Neural cell (in vitro differentiated cells): Measurements from ENCODE around the gene RNF113B. TPM values are rescaled to one million over a fixed set of nuclear protein-coding genes. Genes with fewer than 3 reads are reported as not detected.

Experiments used
- H2AFZ ChIP-seq: fragments of 200-600, 300-800 bp; sonication (generic), shearing (Covaris generic); 2 replicates; pipeline ENCODE4 v1.6.0; 2014; ENCODE audit warnings: low read depth, mild to moderate bottlenecking, antibody characterized with exemption, low read length, moderate library complexity
- H3F3A ChIP-seq: fragments of 200-600 bp; shearing (Covaris generic); 2 replicates; pipeline ENCODE4 v1.6.1; 2016; ENCODE audit warnings: mild to moderate bottlenecking, moderate library complexity, mixed read lengths, antibody characterized with exemption, low read length; ENCODE audit not compliant: insufficient read depth, poor library complexity, severe bottlenecking
- H3K27ac ChIP-seq: fragments of 200-600, 300-800 bp; sonication (generic), shearing (Covaris generic); 2 replicates; pipeline ENCODE4 v1.5.1; 2014; ENCODE audit warnings: mild to moderate bottlenecking, low read length, moderate library complexity
- H3K27me3 ChIP-seq: fragments of 300-800, 200-600 bp; sonication (generic), shearing (Covaris generic); 2 replicates; pipeline ENCODE4 v1.6.0; 2014; ENCODE audit warnings: mild to moderate bottlenecking, low read depth, low read length, moderate library complexity; ENCODE audit not compliant: insufficient read depth
- H3K36me3 ChIP-seq: fragments of 300-800, 200-600 bp; sonication (generic), shearing (Covaris generic); 2 replicates; pipeline ENCODE4 v1.5.1; 2014; ENCODE audit warnings: mild to moderate bottlenecking, antibody characterized with exemption, low read length, moderate library complexity; ENCODE audit not compliant: insufficient read depth
- H3K4me2 ChIP-seq: fragments of 300-800, 200-600 bp; sonication (generic), shearing (Covaris generic); 2 replicates; pipeline ENCODE4 v1.6.0; 2014; ENCODE audit warnings: mild to moderate bottlenecking, low read length
- H3K4me3 ChIP-seq: fragments of 300-800, 200-600 bp; sonication (generic), shearing (Covaris generic); 2 replicates; pipeline ENCODE4 v1.5.1; 2014; ENCODE audit warnings: mild to moderate bottlenecking, low read length, moderate library complexity
- H3K79me2 ChIP-seq: fragments of 200-600 bp; shearing (Covaris generic); replicated peaks from 2 replicates; pipeline ENCODE4 v1.6.0; 2014; ENCODE audit warnings: mild to moderate bottlenecking, low read length, moderate library complexity; ENCODE audit not compliant: insufficient read depth
- H3K9ac ChIP-seq: fragments of 300-800, 200-600 bp; sonication (generic), shearing (Covaris generic); 2 replicates; pipeline ENCODE4 v1.6.1; 2016; ENCODE audit warnings: mild to moderate bottlenecking, low read length, mixed read lengths
- H3K9me2 ChIP-seq: fragments of 200-600 bp; shearing (Covaris generic); 2 replicates; pipeline ENCODE4 v1.6.1; 2016; ENCODE audit warnings: mild to moderate bottlenecking, low read length, mixed read lengths; ENCODE audit not compliant: insufficient read depth
- H3K9me3 ChIP-seq: fragments of 200-600, 300-800 bp; sonication (generic), shearing (Covaris generic); 2 replicates; pipeline ENCODE4 v1.6.1; 2016; ENCODE audit warnings: mild to moderate bottlenecking, mixed run types, low read length, moderate library complexity, mixed read lengths
- H4K20me1 ChIP-seq: fragments of 200-600 bp; shearing (Covaris generic); 2 replicates; pipeline ENCODE4 v1.6.1; 2016; ENCODE audit warnings: mild to moderate bottlenecking, mixed run types; ENCODE audit not compliant: insufficient read depth
- EP300 ChIP-seq: fragments of 450-650 bp; conservative IDR thresholded peaks from 2 replicates; pipeline ENCODE4 v1.6.1; 2014; ENCODE audit warnings: antibody characterized with exemption, mild to moderate bottlenecking, moderate library complexity; ENCODE audit not compliant: poor library complexity, severe bottlenecking
- EZH2 ChIP-seq: fragments of 200-600, 300-800 bp; shearing (Covaris generic), sonication (generic); IDR thresholded peaks from 2 replicates; pipeline ENCODE4 v1.6.1; 2014; ENCODE audit warnings: antibody characterized with exemption, low read length, borderline replicate concordance, mild to moderate bottlenecking; ENCODE audit not compliant: insufficient read depth, poor library complexity, severe bottlenecking
- MXI1 ChIP-seq: fragments of 450-650 bp; conservative IDR thresholded peaks from 2 replicates; pipeline ENCODE4 v1.6.1; 2014; ENCODE audit warnings: antibody characterized with exemption, mild to moderate bottlenecking; ENCODE audit not compliant: poor library complexity, severe bottlenecking
- POLR2AphosphoS5 ChIP-seq: IDR thresholded peaks from 2 replicates; pipeline ENCODE4 v1.6.1; 2012
- RAD21 ChIP-seq: fragments of 450-650 bp; conservative IDR thresholded peaks from 2 replicates; pipeline ENCODE4 v1.6.1; 2014; ENCODE audit warnings: antibody characterized with exemption, mild to moderate bottlenecking, moderate library complexity
- SMC3 ChIP-seq: fragments of 450-650 bp; conservative IDR thresholded peaks from 2 replicates; pipeline ENCODE4 v1.6.1; 2014; ENCODE audit warnings: antibody characterized with exemption, mild to moderate bottlenecking, moderate library complexity; ENCODE audit not compliant: poor library complexity
- TAF1 ChIP-seq: IDR thresholded peaks from 2 replicates; pipeline ENCODE4 v1.6.1; 2012; ENCODE audit warnings: low read depth
- polyA plus RNA-seq: library from polyadenylated mRNA; depleted of rRNA; stranded (reverse); fragments of >200 nt; gene quantifications from 2 replicates; pipeline ENCODE4 v1.2.3, GENCODE V29; 2014
- TF ChIP-seq, protein P1 (sequence below): fragments of 450-650 bp; IDR thresholded peaks from 2 replicates; pipeline ENCODE4 v1.5.1; 2014; ENCODE audit warnings: antibody characterized with exemption, mild to moderate bottlenecking, moderate library complexity; ENCODE audit not compliant: poor library complexity, severe bottlenecking
- TF ChIP-seq, protein P2 (sequence below): IDR thresholded peaks from 2 replicates; pipeline ENCODE4 v1.6.1; 2012; ENCODE audit warnings: borderline replicate concordance

The RNF113B gene
- polyA plus RNA-seq, 1 donor from 2014 or later = not detected

DNA sequence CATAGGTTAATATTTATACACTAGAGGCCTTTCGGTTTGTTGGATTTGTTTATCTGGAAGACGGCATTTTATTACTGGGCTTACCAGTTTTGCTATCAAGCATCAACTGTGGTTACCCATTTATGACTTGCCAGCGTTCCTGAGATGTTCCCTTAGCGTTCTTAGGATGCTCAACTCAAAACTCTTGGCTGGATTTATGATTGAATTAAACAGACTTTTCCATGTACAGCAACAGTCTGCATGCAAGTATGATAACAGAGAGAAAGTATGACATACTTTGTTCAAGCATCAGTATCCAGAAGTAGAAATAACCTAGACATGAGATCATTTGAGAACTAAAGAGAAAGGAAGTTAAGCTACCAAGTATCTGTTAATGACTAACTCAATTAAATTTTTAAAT is 29.9 kb upstream of the RNF113B start:
- Histone ChIP-seq H3K27me3 (no peaks in the 10 kb centered on the region), H3K79me2 (peaks cover 49% of the 10 kb centered on the region), H3K27ac (no peak overlapping the region), H3K9ac (no peak overlapping the region), H3K9me2 (no peaks in the 10 kb centered on the region), H4K20me1 (no peaks in the 10 kb centered on the region), H3K9me3 (peaks cover 3% of the 10 kb centered on the region), H3K4me2 (no peak overlapping the region), H3F3A (no peaks in the 10 kb centered on the region), H3K36me3 (no peaks in the 10 kb centered on the region), H2AFZ (no peak overlapping the region), H3K4me3 (no peak overlapping the region)
- TF ChIP-seq, protein P1, sequence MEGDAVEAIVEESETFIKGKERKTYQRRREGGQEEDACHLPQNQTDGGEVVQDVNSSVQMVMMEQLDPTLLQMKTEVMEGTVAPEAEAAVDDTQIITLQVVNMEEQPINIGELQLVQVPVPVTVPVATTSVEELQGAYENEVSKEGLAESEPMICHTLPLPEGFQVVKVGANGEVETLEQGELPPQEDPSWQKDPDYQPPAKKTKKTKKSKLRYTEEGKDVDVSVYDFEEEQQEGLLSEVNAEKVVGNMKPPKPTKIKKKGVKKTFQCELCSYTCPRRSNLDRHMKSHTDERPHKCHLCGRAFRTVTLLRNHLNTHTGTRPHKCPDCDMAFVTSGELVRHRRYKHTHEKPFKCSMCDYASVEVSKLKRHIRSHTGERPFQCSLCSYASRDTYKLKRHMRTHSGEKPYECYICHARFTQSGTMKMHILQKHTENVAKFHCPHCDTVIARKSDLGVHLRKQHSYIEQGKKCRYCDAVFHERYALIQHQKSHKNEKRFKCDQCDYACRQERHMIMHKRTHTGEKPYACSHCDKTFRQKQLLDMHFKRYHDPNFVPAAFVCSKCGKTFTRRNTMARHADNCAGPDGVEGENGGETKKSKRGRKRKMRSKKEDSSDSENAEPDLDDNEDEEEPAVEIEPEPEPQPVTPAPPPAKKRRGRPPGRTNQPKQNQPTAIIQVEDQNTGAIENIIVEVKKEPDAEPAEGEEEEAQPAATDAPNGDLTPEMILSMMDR = no peak
- TF ChIP-seq POLR2AphosphoS5 (no peak), EZH2 (no peak), TAF1 (no peak), EP300 (no peak), SMC3 (no peak), MXI1 (no peak), RAD21 (no peak)
- TF ChIP-seq, protein P2, sequence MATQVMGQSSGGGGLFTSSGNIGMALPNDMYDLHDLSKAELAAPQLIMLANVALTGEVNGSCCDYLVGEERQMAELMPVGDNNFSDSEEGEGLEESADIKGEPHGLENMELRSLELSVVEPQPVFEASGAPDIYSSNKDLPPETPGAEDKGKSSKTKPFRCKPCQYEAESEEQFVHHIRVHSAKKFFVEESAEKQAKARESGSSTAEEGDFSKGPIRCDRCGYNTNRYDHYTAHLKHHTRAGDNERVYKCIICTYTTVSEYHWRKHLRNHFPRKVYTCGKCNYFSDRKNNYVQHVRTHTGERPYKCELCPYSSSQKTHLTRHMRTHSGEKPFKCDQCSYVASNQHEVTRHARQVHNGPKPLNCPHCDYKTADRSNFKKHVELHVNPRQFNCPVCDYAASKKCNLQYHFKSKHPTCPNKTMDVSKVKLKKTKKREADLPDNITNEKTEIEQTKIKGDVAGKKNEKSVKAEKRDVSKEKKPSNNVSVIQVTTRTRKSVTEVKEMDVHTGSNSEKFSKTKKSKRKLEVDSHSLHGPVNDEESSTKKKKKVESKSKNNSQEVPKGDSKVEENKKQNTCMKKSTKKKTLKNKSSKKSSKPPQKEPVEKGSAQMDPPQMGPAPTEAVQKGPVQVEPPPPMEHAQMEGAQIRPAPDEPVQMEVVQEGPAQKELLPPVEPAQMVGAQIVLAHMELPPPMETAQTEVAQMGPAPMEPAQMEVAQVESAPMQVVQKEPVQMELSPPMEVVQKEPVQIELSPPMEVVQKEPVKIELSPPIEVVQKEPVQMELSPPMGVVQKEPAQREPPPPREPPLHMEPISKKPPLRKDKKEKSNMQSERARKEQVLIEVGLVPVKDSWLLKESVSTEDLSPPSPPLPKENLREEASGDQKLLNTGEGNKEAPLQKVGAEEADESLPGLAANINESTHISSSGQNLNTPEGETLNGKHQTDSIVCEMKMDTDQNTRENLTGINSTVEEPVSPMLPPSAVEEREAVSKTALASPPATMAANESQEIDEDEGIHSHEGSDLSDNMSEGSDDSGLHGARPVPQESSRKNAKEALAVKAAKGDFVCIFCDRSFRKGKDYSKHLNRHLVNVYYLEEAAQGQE = no peak

DNA sequence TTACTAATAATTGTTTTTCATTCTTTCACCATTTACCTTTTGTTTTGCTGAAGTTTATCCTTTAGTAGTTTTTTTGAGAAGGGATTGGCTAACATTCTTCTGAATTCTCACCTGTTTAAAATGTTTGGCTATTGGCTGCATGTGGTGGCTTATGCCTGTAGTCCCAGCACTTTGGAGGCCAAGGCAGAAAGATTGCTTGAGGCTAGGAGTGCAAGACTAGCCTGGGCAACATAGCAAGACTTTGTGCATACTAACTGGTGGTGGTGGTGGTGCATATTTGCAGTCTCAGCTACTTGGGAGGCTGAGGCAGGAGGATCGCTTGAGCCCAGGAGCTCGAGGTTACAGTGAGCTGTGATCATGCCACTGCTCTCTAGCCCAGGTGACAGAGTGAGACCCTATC is 27.5 kb upstream of the RNF113B start:
- Histone ChIP-seq H3K9ac (no peak overlapping the region), H3K4me3 (no peak overlapping the region), H3F3A (no peaks in the 10 kb centered on the region), H3K27me3 (no peaks in the 10 kb centered on the region), H3K27ac (no peak overlapping the region), H2AFZ (no peak overlapping the region), H3K79me2 (peaks cover 51% of the 10 kb centered on the region), H4K20me1 (no peaks in the 10 kb centered on the region), H3K36me3 (no peaks in the 10 kb centered on the region), H3K9me2 (no peaks in the 10 kb centered on the region), H3K9me3 (peaks cover 3% of the 10 kb centered on the region), H3K4me2 (no peak overlapping the region)
- TF ChIP-seq TAF1 (no peak), MXI1 (no peak), SMC3 (no peak), RAD21 (no peak), EZH2 (no peak), POLR2AphosphoS5 (no peak), EP300 (no peak)
- TF ChIP-seq, protein P1 = no peak
- TF ChIP-seq, protein P2 = no peak
